SK-N-SH (cell line): ENCODE measurements around the gene VPS13C.

Source experiments
- ELF1 ChIP-seq: IDR thresholded peaks from 2 replicates; pipeline ENCODE4 v1.4.0; 2012
- EP300 ChIP-seq, 2 experiments: IDR thresholded peaks; 2 replicates each; pipeline versions ENCODE4 v1.4.0 to v1.6.1; 2012; ENCODE audit warnings: borderline replicate concordance in 1 of 2, low read depth in 1 of 2, low read length in 1 of 2
- EZH2phosphoT487 ChIP-seq: fragments of 200-600 bp; sonication (generic); IDR thresholded peaks from 2 replicates; pipeline ENCODE4 v1.6.1; 2017; ENCODE audit warnings: low read depth, mixed run types, mild to moderate bottlenecking, antibody characterized with exemption, moderate library complexity, borderline replicate concordance
- FOXM1 ChIP-seq: IDR thresholded peaks from 2 replicates; pipeline ENCODE4 v1.4.0; 2012; ENCODE audit warnings: low read depth, mild to moderate bottlenecking
- JUND ChIP-seq: IDR thresholded peaks from 2 replicates; pipeline ENCODE4 v1.4.0; 2012
- POLR2AphosphoS5 ChIP-seq: IDR thresholded peaks from 2 replicates; pipeline ENCODE4 v1.6.1; 2012; ENCODE audit warnings: low read depth, low read length
- RAD21 ChIP-seq: IDR thresholded peaks from 2 replicates; pipeline ENCODE4 v1.6.1; 2012; ENCODE audit warnings: mild to moderate bottlenecking, low read length
- TCF12 ChIP-seq: IDR thresholded peaks from 2 replicates; pipeline ENCODE4 v1.4.0; 2012
- TF ChIP-seq, protein P1 (sequence below): fragments of 150-350 bp; IDR thresholded peaks from 2 replicates; pipeline ENCODE4 v1.6.1; 2017; ENCODE audit warnings: antibody characterized with exemption, low read length, low read depth, borderline replicate concordance
- TF ChIP-seq, protein P2 (sequence below): IDR thresholded peaks from 2 replicates; pipeline ENCODE4 v1.4.0; 2012; ENCODE audit warnings: low read depth
- TF ChIP-seq, protein P3 (sequence below): IDR thresholded peaks from 2 replicates; pipeline ENCODE4 v1.4.0; 2012; ENCODE audit warnings: low read depth, borderline replicate concordance
- TF ChIP-seq, protein P4 (sequence below): fragments of 200-600 bp; sonication (generic); IDR thresholded peaks from 2 replicates; pipeline ENCODE4 v1.6.1; 2017; ENCODE audit warnings: antibody characterized with exemption, mild to moderate bottlenecking, moderate library complexity

DNA sequence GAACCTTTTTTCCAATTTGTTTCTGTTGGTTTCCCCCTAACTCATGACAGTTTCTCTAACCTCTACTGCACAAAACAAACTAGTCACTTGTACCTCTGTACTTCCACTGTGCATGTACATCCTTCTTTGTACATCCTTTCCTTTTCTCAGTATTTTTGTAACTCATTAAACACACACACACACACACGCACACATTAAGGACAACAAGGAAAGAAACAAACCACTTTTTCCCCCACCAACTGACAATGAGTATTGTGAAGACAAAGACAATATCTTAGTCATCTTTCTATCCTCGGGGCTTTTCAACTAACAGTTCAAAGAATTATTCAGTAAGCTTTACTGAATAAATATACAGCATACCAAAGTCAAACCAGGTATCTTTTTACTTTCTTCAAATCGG is 170.5 kb downstream of the VPS13C start:
- TF ChIP-seq, protein P1, sequence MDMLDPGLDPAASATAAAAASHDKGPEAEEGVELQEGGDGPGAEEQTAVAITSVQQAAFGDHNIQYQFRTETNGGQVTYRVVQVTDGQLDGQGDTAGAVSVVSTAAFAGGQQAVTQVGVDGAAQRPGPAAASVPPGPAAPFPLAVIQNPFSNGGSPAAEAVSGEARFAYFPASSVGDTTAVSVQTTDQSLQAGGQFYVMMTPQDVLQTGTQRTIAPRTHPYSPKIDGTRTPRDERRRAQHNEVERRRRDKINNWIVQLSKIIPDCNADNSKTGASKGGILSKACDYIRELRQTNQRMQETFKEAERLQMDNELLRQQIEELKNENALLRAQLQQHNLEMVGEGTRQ, result no peak
- TF ChIP-seq, protein P2, sequence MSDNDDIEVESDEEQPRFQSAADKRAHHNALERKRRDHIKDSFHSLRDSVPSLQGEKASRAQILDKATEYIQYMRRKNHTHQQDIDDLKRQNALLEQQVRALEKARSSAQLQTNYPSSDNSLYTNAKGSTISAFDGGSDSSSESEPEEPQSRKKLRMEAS, result no peak
- TF ChIP-seq, protein P3, sequence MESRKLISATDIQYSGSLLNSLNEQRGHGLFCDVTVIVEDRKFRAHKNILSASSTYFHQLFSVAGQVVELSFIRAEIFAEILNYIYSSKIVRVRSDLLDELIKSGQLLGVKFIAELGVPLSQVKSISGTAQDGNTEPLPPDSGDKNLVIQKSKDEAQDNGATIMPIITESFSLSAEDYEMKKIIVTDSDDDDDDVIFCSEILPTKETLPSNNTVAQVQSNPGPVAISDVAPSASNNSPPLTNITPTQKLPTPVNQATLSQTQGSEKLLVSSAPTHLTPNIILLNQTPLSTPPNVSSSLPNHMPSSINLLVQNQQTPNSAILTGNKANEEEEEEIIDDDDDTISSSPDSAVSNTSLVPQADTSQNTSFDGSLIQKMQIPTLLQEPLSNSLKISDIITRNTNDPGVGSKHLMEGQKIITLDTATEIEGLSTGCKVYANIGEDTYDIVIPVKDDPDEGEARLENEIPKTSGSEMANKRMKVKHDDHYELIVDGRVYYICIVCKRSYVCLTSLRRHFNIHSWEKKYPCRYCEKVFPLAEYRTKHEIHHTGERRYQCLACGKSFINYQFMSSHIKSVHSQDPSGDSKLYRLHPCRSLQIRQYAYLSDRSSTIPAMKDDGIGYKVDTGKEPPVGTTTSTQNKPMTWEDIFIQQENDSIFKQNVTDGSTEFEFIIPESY, result no peak
- TF ChIP-seq, protein P4, sequence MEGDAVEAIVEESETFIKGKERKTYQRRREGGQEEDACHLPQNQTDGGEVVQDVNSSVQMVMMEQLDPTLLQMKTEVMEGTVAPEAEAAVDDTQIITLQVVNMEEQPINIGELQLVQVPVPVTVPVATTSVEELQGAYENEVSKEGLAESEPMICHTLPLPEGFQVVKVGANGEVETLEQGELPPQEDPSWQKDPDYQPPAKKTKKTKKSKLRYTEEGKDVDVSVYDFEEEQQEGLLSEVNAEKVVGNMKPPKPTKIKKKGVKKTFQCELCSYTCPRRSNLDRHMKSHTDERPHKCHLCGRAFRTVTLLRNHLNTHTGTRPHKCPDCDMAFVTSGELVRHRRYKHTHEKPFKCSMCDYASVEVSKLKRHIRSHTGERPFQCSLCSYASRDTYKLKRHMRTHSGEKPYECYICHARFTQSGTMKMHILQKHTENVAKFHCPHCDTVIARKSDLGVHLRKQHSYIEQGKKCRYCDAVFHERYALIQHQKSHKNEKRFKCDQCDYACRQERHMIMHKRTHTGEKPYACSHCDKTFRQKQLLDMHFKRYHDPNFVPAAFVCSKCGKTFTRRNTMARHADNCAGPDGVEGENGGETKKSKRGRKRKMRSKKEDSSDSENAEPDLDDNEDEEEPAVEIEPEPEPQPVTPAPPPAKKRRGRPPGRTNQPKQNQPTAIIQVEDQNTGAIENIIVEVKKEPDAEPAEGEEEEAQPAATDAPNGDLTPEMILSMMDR, result no peak
- no peak for TF ChIP-seq JUND
- TF ChIP-seq RAD21, result no peak
- no peak for TF ChIP-seq POLR2AphosphoS5
- no peak for TF ChIP-seq EP300 (IDR thresholded peaks at IDR 0.05; ENCODE audit: borderline replicate concordance in 1 of 2, low read depth in 1 of 2, low read length in 1 of 2)
- no peak for TF ChIP-seq ELF1
- TF ChIP-seq TCF12, result no peak
- TF ChIP-seq EZH2phosphoT487, result no peak
- TF ChIP-seq FOXM1, result no peak
